Hematopoietic multipotent progenitor cell treated with erythropoietin and hydrocortisone succinate and interleukin-3 and kit ligand, for 15 days (in vitro differentiated cells): ENCODE results near the gene CDK13.
"Not testable (repeated sequence)": the region's sequence is repeated elsewhere in the genome, so short reads cannot be mapped to it uniquely, and the experiment has no call there.

Source experiments
- DNase-seq: peaks from one replicate; pipeline ENCODE4 v3.0.0-alpha.2; 2015; ENCODE audit warnings: low spot score

Gene CDK13

GRCh38 chr7:40098810-40099209, 148.8 kb downstream of the CDK13 start:
- DNase-seq: no peak

- DNase-seq: no peak
Observed at GRCh38 chr7:40099837-40100236, 149.8 kb downstream of the CDK13 start.

GRCh38 chr7:40101201-40101600, 151.1 kb downstream of the CDK13 start:
- DNase-seq: no peak

GRCh38 chr7:40102897-40103296, 152.8 kb downstream of the CDK13 start:
- DNase-seq: no peak

- no peak for DNase-seq
Observed at GRCh38 chr7:40105879-40106473, 155.9 kb downstream of the CDK13 start.

GRCh38 chr7:40115936-40116335, 165.9 kb downstream of the CDK13 start:
- DNase-seq: no peak

GRCh38 chr7:40117199-40117598, 167.1 kb downstream of the CDK13 start:
- not testable (repeated sequence) for DNase-seq

GRCh38 chr7:40118201-40118600, 168.1 kb downstream of the CDK13 start:
- DNase-seq: not testable (repeated sequence)

- no peak for DNase-seq
Observed at GRCh38 chr7:40120020-40120419, 170.0 kb downstream of the CDK13 start.

GRCh38 chr7:40122100-40122939, 172.3 kb downstream of the CDK13 start:
- not testable (repeated sequence) for DNase-seq

- DNase-seq: no peak
Observed at GRCh38 chr7:40122940-40123254, 172.8 kb downstream of the CDK13 start.

- peak; percentile 23 for DNase-seq
Observed at GRCh38 chr7:40133561-40134427, 183.7 kb downstream of the CDK13 start.

- peak; percentile 89 for DNase-seq
Observed at GRCh38 chr7:40134428-40135316, 184.6 kb downstream of the CDK13 start, which contains the start of the genes MPLKIP and SUGCT. MPLKIP (minus strand) TSS chr7:40134622; CDS start chr7:40134567, 55 bp downstream. SUGCT (plus strand) TSS chr7:40135005.

- no peak for DNase-seq
Observed at GRCh38 chr7:40135317-40135610, 185.2 kb downstream of the CDK13 start.

- no peak for DNase-seq
Observed at GRCh38 chr7:40137563-40137962, 187.5 kb downstream of the CDK13 start.

- no peak for DNase-seq
Observed at GRCh38 chr7:40138973-40139372, 188.9 kb downstream of the CDK13 start.

- not testable (repeated sequence) for DNase-seq
Observed at GRCh38 chr7:40139891-40140290, 189.8 kb downstream of the CDK13 start.

- not testable (repeated sequence) for DNase-seq
Observed at GRCh38 chr7:40141916-40142315, 191.9 kb downstream of the CDK13 start.

- DNase-seq: not testable (repeated sequence)
Observed at GRCh38 chr7:40145596-40146130, 195.6 kb downstream of the CDK13 start.

- no peak for DNase-seq
Observed at GRCh38 chr7:40147371-40148246, 197.6 kb downstream of the CDK13 start.

- DNase-seq: not testable (repeated sequence)
Observed at GRCh38 chr7:40148247-40148580, 198.2 kb downstream of the CDK13 start.
